Fibroblast of lung (primary cell): ENCODE data around the gene HEATR1. TPM values are rescaled to one million over a fixed set of nuclear protein-coding genes. Genes with fewer than 3 reads are reported as not detected.

Source experiments
- DNase-seq, 2 donors: peaks; one replicate each; pipeline versions ENCODE4 v3.0.0 to v3.0.0-alpha.2; 2010; ENCODE audit warnings: low read depth in 2 of 2
- H2AFZ ChIP-seq: 2 replicates; pipeline ENCODE4 v1.5.1; 2012; ENCODE audit warnings: low read length, control low read depth, inconsistent platforms
- H3K27ac ChIP-seq: 2 replicates; pipeline ENCODE4 v1.5.1; 2011; ENCODE audit warnings: low read length, control low read depth; ENCODE audit not compliant: insufficient read depth
- H3K27me3 ChIP-seq: 2 replicates; pipeline ENCODE4 v1.5.1; 2011; ENCODE audit warnings: mild to moderate bottlenecking, low read length; ENCODE audit not compliant: control insufficient read depth, insufficient read depth
- H3K36me3 ChIP-seq: 2 replicates; pipeline ENCODE4 v1.5.1; 2011; ENCODE audit warnings: low read length; ENCODE audit not compliant: control insufficient read depth, insufficient read depth
- H3K4me1 ChIP-seq: 2 replicates; pipeline ENCODE4 v1.5.1; 2011; ENCODE audit warnings: low read length; ENCODE audit not compliant: control insufficient read depth, insufficient read depth; ENCODE audit errors: extremely low read depth
- H3K4me2 ChIP-seq: 2 replicates; pipeline ENCODE4 v1.5.1; 2011; ENCODE audit warnings: low read length, control low read depth; ENCODE audit not compliant: insufficient read depth; ENCODE audit errors: extremely low read depth
- H3K4me3 ChIP-seq, 4 experiments: fragments of 200-600 bp in 1 of 4; sonication (generic) in 1 of 4; replicated peaks in 1 of 4; 2 replicates each; pipeline ENCODE4 v1.5.1; 2011 to 2016; ENCODE audit warnings: low read length in 4 of 4, low read depth in 3 of 4, mild to moderate bottlenecking in 3 of 4, control low read depth in 2 of 4, inconsistent platforms in 1 of 4, mixed read lengths in 1 of 4; ENCODE audit not compliant: insufficient read depth in 1 of 4; ENCODE audit errors: control extremely low read depth in 1 of 4
- H3K79me2 ChIP-seq: 2 replicates; pipeline ENCODE4 v1.5.1; 2012; ENCODE audit warnings: mild to moderate bottlenecking, low read length, inconsistent platforms; ENCODE audit not compliant: control insufficient read depth, insufficient read depth
- H3K9ac ChIP-seq: 2 replicates; pipeline ENCODE4 v1.5.1; 2011; ENCODE audit warnings: mild to moderate bottlenecking, low read length, control low read depth; ENCODE audit not compliant: insufficient read depth
- H3K9me3 ChIP-seq: 2 replicates; pipeline ENCODE4 v1.5.1; 2012; ENCODE audit warnings: low read depth, low read length; ENCODE audit not compliant: control insufficient read depth, insufficient read depth
- H4K20me1 ChIP-seq: 2 replicates; pipeline ENCODE4 v1.5.1; 2011; ENCODE audit warnings: low read length; ENCODE audit not compliant: control insufficient read depth, insufficient read depth; ENCODE audit errors: extremely low read depth
- EZH2 ChIP-seq: IDR thresholded peaks from 2 replicates; pipeline ENCODE4 v1.5.1; 2012; ENCODE audit warnings: low read length, control low read depth, mild to moderate bottlenecking; ENCODE audit errors: missing control alignments
- polyA plus RNA-seq, 2 donors: library from polyadenylated mRNA; depleted of rRNA in 1 of 2; stranded (reverse) in 1 of 2; unstranded in 1 of 2; fragments of >200 nt; gene quantifications; 2 replicates each; pipeline ENCODE4 v1.2.1, GENCODE V29; 2011 to 2012; ENCODE audit warnings: missing spikeins in 1 of 2
- total RNA-seq: library from RNA; depleted of rRNA; stranded (reverse); fragments of >200 nt; gene quantifications from 2 replicates; pipeline ENCODE4 v1.2.1, GENCODE V29; 2014
- TF ChIP-seq, protein P1 (sequence below), 2 donors: IDR thresholded peaks in 1 of 2; conservative IDR thresholded peaks in 1 of 2; 1 replicate in 1 of 2; 2 replicates in 1 of 2; pipeline ENCODE4 v1.5.1; 2011 to 2012; ENCODE audit warnings: low read length in 2 of 2, control low read depth in 1 of 2, inconsistent platforms in 1 of 2, low read depth in 1 of 2, mild to moderate bottlenecking in 1 of 2

The HEATR1 gene
- total and polyA plus RNA-seq, 2 donors (not counting 1 experiment from before 2014, with no cell fraction given) = 18.0 to 28.7 TPM

DNA sequence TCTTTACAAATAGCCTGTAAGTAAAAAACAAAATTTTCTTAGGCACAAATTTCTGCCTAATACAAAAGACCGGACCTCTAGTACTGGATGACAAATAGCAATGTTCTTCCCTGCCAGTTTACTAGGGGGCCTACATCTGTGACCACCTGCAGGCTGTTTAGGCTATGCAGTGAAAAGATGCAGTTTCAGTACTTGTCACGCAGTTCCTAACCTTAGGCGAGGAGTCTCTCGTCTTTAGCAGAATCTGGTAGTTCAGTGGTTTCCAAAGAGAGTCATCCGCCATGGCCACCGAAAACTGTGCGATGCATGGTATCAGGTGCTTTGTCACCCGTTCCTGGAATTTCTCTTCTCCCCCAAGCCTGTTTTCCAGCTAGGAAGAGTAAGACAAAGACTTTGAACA is 50.9 kb downstream of the HEATR1 start:
- Histone ChIP-seq H3K79me2 (no peaks in the 10 kb centered on the region), H3K27me3 (no peaks in the 10 kb centered on the region), H2AFZ (no peak overlapping the region), H3K4me3 (no peak overlapping the region), H3K27ac (no peak overlapping the region), H3K9me3 (no peaks in the 10 kb centered on the region), H4K20me1 (no peaks in the 10 kb centered on the region), H3K36me3 (peaks cover 11% of the 10 kb centered on the region), H3K4me1 (no peaks in the 10 kb centered on the region), H3K4me2 (no peak overlapping the region), H3K9ac (no peak overlapping the region)
- no peak for DNase-seq
- TF ChIP-seq EZH2 = no peak
- TF ChIP-seq, protein P1, sequence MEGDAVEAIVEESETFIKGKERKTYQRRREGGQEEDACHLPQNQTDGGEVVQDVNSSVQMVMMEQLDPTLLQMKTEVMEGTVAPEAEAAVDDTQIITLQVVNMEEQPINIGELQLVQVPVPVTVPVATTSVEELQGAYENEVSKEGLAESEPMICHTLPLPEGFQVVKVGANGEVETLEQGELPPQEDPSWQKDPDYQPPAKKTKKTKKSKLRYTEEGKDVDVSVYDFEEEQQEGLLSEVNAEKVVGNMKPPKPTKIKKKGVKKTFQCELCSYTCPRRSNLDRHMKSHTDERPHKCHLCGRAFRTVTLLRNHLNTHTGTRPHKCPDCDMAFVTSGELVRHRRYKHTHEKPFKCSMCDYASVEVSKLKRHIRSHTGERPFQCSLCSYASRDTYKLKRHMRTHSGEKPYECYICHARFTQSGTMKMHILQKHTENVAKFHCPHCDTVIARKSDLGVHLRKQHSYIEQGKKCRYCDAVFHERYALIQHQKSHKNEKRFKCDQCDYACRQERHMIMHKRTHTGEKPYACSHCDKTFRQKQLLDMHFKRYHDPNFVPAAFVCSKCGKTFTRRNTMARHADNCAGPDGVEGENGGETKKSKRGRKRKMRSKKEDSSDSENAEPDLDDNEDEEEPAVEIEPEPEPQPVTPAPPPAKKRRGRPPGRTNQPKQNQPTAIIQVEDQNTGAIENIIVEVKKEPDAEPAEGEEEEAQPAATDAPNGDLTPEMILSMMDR (conservative IDR thresholded peaks at IDR 0.05 in 1 of 2, IDR thresholded peaks at IDR 0.05 in 1 of 2; ENCODE audit: low read depth in 1 of 2, low read length in 2 of 2) = no peak

GRCh38 chr1:236552901-236553300 is 51.4 kb downstream of the HEATR1 start:
- TF ChIP-seq, protein P1 (conservative IDR thresholded peaks at IDR 0.05 in 1 of 2, IDR thresholded peaks at IDR 0.05 in 1 of 2; ENCODE audit: low read depth in 1 of 2, low read length in 2 of 2) = no peak
- no peak for TF ChIP-seq EZH2
- no peaks in the 10 kb centered on the region for H3K27me3 ChIP-seq
- H3K4me3 ChIP-seq = no peak overlapping the region
- no peak overlapping the region for H3K27ac ChIP-seq
- no peaks in the 10 kb centered on the region for H3K4me1 ChIP-seq
- DNase-seq = peak in 1 of 2 donors; percentile 1
- peaks cover 11% of the 10 kb centered on the region for H3K36me3 ChIP-seq
- no peak overlapping the region for H3K9ac ChIP-seq
- H3K9me3 ChIP-seq = no peaks in the 10 kb centered on the region
- H3K4me2 ChIP-seq = no peak overlapping the region
- no peaks in the 10 kb centered on the region for H4K20me1 ChIP-seq
- H2AFZ ChIP-seq = no peak overlapping the region
- H3K79me2 ChIP-seq = no peaks in the 10 kb centered on the region

- no peaks in the 10 kb centered on the region for H3K9me3 ChIP-seq
- DNase-seq = no peak
- H3K27me3 ChIP-seq = no peaks in the 10 kb centered on the region
- no peak overlapping the region for H2AFZ ChIP-seq
- peaks cover 13% of the 10 kb centered on the region for H3K36me3 ChIP-seq
- no peaks in the 10 kb centered on the region for H3K4me1 ChIP-seq
- H4K20me1 ChIP-seq = no peaks in the 10 kb centered on the region
- no peak overlapping the region for H3K4me2 ChIP-seq
- no peak overlapping the region for H3K4me3 ChIP-seq
- no peak overlapping the region for H3K9ac ChIP-seq
- TF ChIP-seq, protein P1 (conservative IDR thresholded peaks at IDR 0.05 in 1 of 2, IDR thresholded peaks at IDR 0.05 in 1 of 2; ENCODE audit: low read depth in 1 of 2, low read length in 2 of 2) = no peak
- no peak for TF ChIP-seq EZH2
- no peak overlapping the region for H3K27ac ChIP-seq
- H3K79me2 ChIP-seq = no peaks in the 10 kb centered on the region
These were observed 52.2 kb downstream of the HEATR1 start for GRCh38 chr1:236552096-236552495.
